ENCODE results near the gene IL2RA. TPM values are rescaled to one million over a fixed set of nuclear protein-coding genes. Genes with fewer than 3 reads are reported as not detected.
A peak's percentile ranks its signal among the peaks of the same experiment; 100 is the strongest.
"Not testable (repeated sequence)": the region's sequence is repeated elsewhere in the genome, so short reads cannot be mapped to it uniquely, and the experiment has no call there.

The IL2RA gene
- total and polyA plus RNA-seq, 4 donors: 0.10 TPM; not detected in 3

GRCh38 chr10:6070660-6071059, 8.5 kb upstream of the IL2RA start:
- 92% methylated on average over 5 of the region's 5 CpGs for WGBS (ENCODE audit: insufficient coverage)
- Histone ChIP-seq H3K9me3 (ENCODE audit: control insufficient read depth, insufficient read depth, low read length) (no peaks in the 10 kb centered on the region), H3K4me3 (ENCODE audit: low read depth, low read length) (no peak overlapping the region), H3K36me3 (ENCODE audit: control insufficient read depth, insufficient read depth, low read length) (no peaks in the 10 kb centered on the region), H3K27ac (ENCODE audit: low read depth, low read length) (no peak overlapping the region), H3K4me1 (ENCODE audit: control insufficient read depth, insufficient read depth, low read length) (no peaks in the 10 kb centered on the region), H3K27me3 (ENCODE audit: control insufficient read depth, insufficient read depth, low read length) (no peaks in the 10 kb centered on the region)
- DNase-seq (ENCODE audit: low read depth in 4 of 6, low spot score in 6 of 6): no peak

- 75% methylated on average over 9 of the region's 11 CpGs for WGBS (ENCODE audit: insufficient coverage)
- peak in 1 of 6 donors; percentile 41 for DNase-seq (ENCODE audit: low read depth in 4 of 6, low spot score in 6 of 6)
- no peaks in the 10 kb centered on the region for H3K4me1 ChIP-seq (ENCODE audit: control insufficient read depth, insufficient read depth, low read length)
- no peaks in the 10 kb centered on the region for H3K36me3 ChIP-seq (ENCODE audit: control insufficient read depth, insufficient read depth, low read length)
- H3K27me3 ChIP-seq (ENCODE audit: control insufficient read depth, insufficient read depth, low read length): no peaks in the 10 kb centered on the region
- H3K9me3 ChIP-seq (ENCODE audit: control insufficient read depth, insufficient read depth, low read length): no peaks in the 10 kb centered on the region
- no peak overlapping the region for H3K27ac ChIP-seq (ENCODE audit: low read depth, low read length)
- no peak overlapping the region for H3K4me3 ChIP-seq (ENCODE audit: low read depth, low read length)
Measured at GRCh38 chr10:6069081-6069931, 7.1 kb upstream of the IL2RA start.

- DNase-seq (ENCODE audit: low read depth in 4 of 6, low spot score in 6 of 6): peak in 1 of 6 donors; percentile 18
- no peaks in the 10 kb centered on the region for H3K9me3 ChIP-seq (ENCODE audit: control insufficient read depth, insufficient read depth, low read length)
- H3K4me3 ChIP-seq (ENCODE audit: low read depth, low read length): no peak overlapping the region
- WGBS (ENCODE audit: insufficient coverage): 74% methylated on average over 3 of the region's 8 CpGs
- H3K27me3 ChIP-seq (ENCODE audit: control insufficient read depth, insufficient read depth, low read length): no peaks in the 10 kb centered on the region
- no peaks in the 10 kb centered on the region for H3K36me3 ChIP-seq (ENCODE audit: control insufficient read depth, insufficient read depth, low read length)
- H3K27ac ChIP-seq (ENCODE audit: low read depth, low read length): no peak overlapping the region
- H3K4me1 ChIP-seq (ENCODE audit: control insufficient read depth, insufficient read depth, low read length): no peaks in the 10 kb centered on the region
Measured at GRCh38 chr10:6068422-6068821, 6.3 kb upstream of the IL2RA start.

- no peak overlapping the region for H3K4me3 ChIP-seq (ENCODE audit: low read depth, low read length)
- H3K27me3 ChIP-seq (ENCODE audit: control insufficient read depth, insufficient read depth, low read length): no peaks in the 10 kb centered on the region
- no peak overlapping the region for H3K27ac ChIP-seq (ENCODE audit: low read depth, low read length)
- 83% methylated on average over 2 of the region's 6 CpGs for WGBS (ENCODE audit: insufficient coverage)
- H3K9me3 ChIP-seq (ENCODE audit: control insufficient read depth, insufficient read depth, low read length): no peaks in the 10 kb centered on the region
- H3K4me1 ChIP-seq (ENCODE audit: control insufficient read depth, insufficient read depth, low read length): no peaks in the 10 kb centered on the region
- no peaks in the 10 kb centered on the region for H3K36me3 ChIP-seq (ENCODE audit: control insufficient read depth, insufficient read depth, low read length)
- no peak for DNase-seq (ENCODE audit: low read depth in 4 of 6, low spot score in 6 of 6)
Measured at GRCh38 chr10:6068006-6068405, 5.8 kb upstream of the IL2RA start.

GRCh38 chr10:6067457-6067856, 5.3 kb upstream of the IL2RA start:
- Histone ChIP-seq H3K27me3 (ENCODE audit: control insufficient read depth, insufficient read depth, low read length) (no peaks in the 10 kb centered on the region), H3K4me3 (ENCODE audit: low read depth, low read length) (no peak overlapping the region), H3K4me1 (ENCODE audit: control insufficient read depth, insufficient read depth, low read length) (no peaks in the 10 kb centered on the region), H3K9me3 (ENCODE audit: control insufficient read depth, insufficient read depth, low read length) (no peaks in the 10 kb centered on the region), H3K36me3 (ENCODE audit: control insufficient read depth, insufficient read depth, low read length) (no peaks in the 10 kb centered on the region), H3K27ac (ENCODE audit: low read depth, low read length) (no peak overlapping the region)
- 72% methylated on average over 4 of the region's 4 CpGs for WGBS (ENCODE audit: insufficient coverage)
- no peak for DNase-seq (ENCODE audit: low read depth in 4 of 6, low spot score in 6 of 6)

- WGBS (ENCODE audit: insufficient coverage): 83% methylated on average over 1 of the region's 4 CpGs
- no peaks in the 10 kb centered on the region for H3K9me3 ChIP-seq (ENCODE audit: control insufficient read depth, insufficient read depth, low read length)
- H3K4me1 ChIP-seq (ENCODE audit: control insufficient read depth, insufficient read depth, low read length): no peaks in the 10 kb centered on the region
- no peaks in the 10 kb centered on the region for H3K36me3 ChIP-seq (ENCODE audit: control insufficient read depth, insufficient read depth, low read length)
- no peak overlapping the region for H3K4me3 ChIP-seq (ENCODE audit: low read depth, low read length)
- no peak for DNase-seq (ENCODE audit: low read depth in 4 of 6, low spot score in 6 of 6)
- H3K27me3 ChIP-seq (ENCODE audit: control insufficient read depth, insufficient read depth, low read length): no peaks in the 10 kb centered on the region
- no peak overlapping the region for H3K27ac ChIP-seq (ENCODE audit: low read depth, low read length)
Measured at GRCh38 chr10:6065835-6066234, 3.7 kb upstream of the IL2RA start.

- Histone ChIP-seq H3K4me1 (ENCODE audit: control insufficient read depth, insufficient read depth, low read length) (no peaks in the 10 kb centered on the region), H3K4me3 (ENCODE audit: low read depth, low read length) (no peak overlapping the region), H3K9me3 (ENCODE audit: control insufficient read depth, insufficient read depth, low read length) (no peaks in the 10 kb centered on the region), H3K27ac (ENCODE audit: low read depth, low read length) (no peak overlapping the region), H3K36me3 (ENCODE audit: control insufficient read depth, insufficient read depth, low read length) (no peaks in the 10 kb centered on the region), H3K27me3 (ENCODE audit: control insufficient read depth, insufficient read depth, low read length) (no peaks in the 10 kb centered on the region)
- 100% methylated on average over 2 of the region's 3 CpGs for WGBS (ENCODE audit: insufficient coverage)
- no peak for DNase-seq (ENCODE audit: low read depth in 4 of 6, low spot score in 6 of 6)
Measured at GRCh38 chr10:6065406-6065805, 3.2 kb upstream of the IL2RA start.

GRCh38 chr10:6064726-6065125, 2.6 kb upstream of the IL2RA start:
- H3K27me3 ChIP-seq (ENCODE audit: control insufficient read depth, insufficient read depth, low read length); H3K4me1 ChIP-seq (ENCODE audit: control insufficient read depth, insufficient read depth, low read length); H3K36me3 ChIP-seq (ENCODE audit: control insufficient read depth, insufficient read depth, low read length); H3K9me3 ChIP-seq (ENCODE audit: control insufficient read depth, insufficient read depth, low read length); H3K4me3 ChIP-seq (ENCODE audit: low read depth, low read length); H3K27ac ChIP-seq (ENCODE audit: low read depth, low read length); DNase-seq (ENCODE audit: low read depth in 4 of 6, low spot score in 6 of 6): not testable (repeated sequence)
- WGBS (ENCODE audit: insufficient coverage): no CpG with 5 or more reads among the region's 3 CpGs

- Histone ChIP-seq H3K27me3 (ENCODE audit: control insufficient read depth, insufficient read depth, low read length) (no peaks in the 10 kb centered on the region), H3K4me1 (ENCODE audit: control insufficient read depth, insufficient read depth, low read length) (no peaks in the 10 kb centered on the region), H3K4me3 (ENCODE audit: low read depth, low read length) (no peak overlapping the region), H3K27ac (ENCODE audit: low read depth, low read length) (no peak overlapping the region), H3K9me3 (ENCODE audit: control insufficient read depth, insufficient read depth, low read length) (no peaks in the 10 kb centered on the region), H3K36me3 (ENCODE audit: control insufficient read depth, insufficient read depth, low read length) (no peaks in the 10 kb centered on the region)
- DNase-seq (ENCODE audit: low read depth in 4 of 6, low spot score in 6 of 6): no peak
- 100% methylated on average over 5 of the region's 7 CpGs for WGBS (ENCODE audit: insufficient coverage)
Measured at GRCh38 chr10:6064119-6064518, 2.0 kb upstream of the IL2RA start.

GRCh38 chr10:6061056-6061455, 1.1 kb downstream of the IL2RA start:
- H3K9me3 ChIP-seq (ENCODE audit: control insufficient read depth, insufficient read depth, low read length): no peaks in the 10 kb centered on the region
- no peak overlapping the region for H3K27ac ChIP-seq (ENCODE audit: low read depth, low read length)
- H3K27me3 ChIP-seq (ENCODE audit: control insufficient read depth, insufficient read depth, low read length): no peaks in the 10 kb centered on the region
- no peaks in the 10 kb centered on the region for H3K4me1 ChIP-seq (ENCODE audit: control insufficient read depth, insufficient read depth, low read length)
- WGBS (ENCODE audit: insufficient coverage): no CpG with 5 or more reads among the region's 8 CpGs
- H3K4me3 ChIP-seq (ENCODE audit: low read depth, low read length): no peak overlapping the region
- no peaks in the 10 kb centered on the region for H3K36me3 ChIP-seq (ENCODE audit: control insufficient read depth, insufficient read depth, low read length)
- no peak for DNase-seq (ENCODE audit: low read depth in 4 of 6, low spot score in 6 of 6)
